A673 (cell line): ENCODE measurements around the gene ARX. TPM values are rescaled to one million over a fixed set of nuclear protein-coding genes. Genes with fewer than 3 reads are reported as not detected.
A peak's percentile ranks its signal among the peaks of the same experiment; 100 is the strongest.

Experiments
- BruUV-seq: library from RNA; stranded (reverse); fragments of 400-500 nt; replicated peaks from 2 replicates; lab custom pipeline; 2021; lab: Mats Ljungman, UMichigan
- CTCF ChIA-PET: fragments of 300-600 bp; sonication (Branson Sonifier 250); formaldehyde crosslinking; loops from one replicate; lab custom pipeline; 2022; ENCODE audit warnings: antibody characterized with exemption; lab: Charles Lee
- POLR2A ChIA-PET: fragments of 300-600 bp; sonication (Branson Sonifier 250); formaldehyde crosslinking; loops from one replicate; lab custom pipeline; 2022; ENCODE audit warnings: antibody characterized with exemption; ENCODE audit not compliant: low non-redundant PET; lab: Charles Lee
- DNase-seq: peaks from one replicate; pipeline ENCODE4 v3.0.0-alpha.2; 2015; ENCODE audit warnings: low spot score
- H3K27ac ChIP-seq: fragments of 200-600 bp; sonication (generic); 2 replicates; pipeline ENCODE4 v1.5.1; 2016; ENCODE audit warnings: mixed run types, low read depth, mild to moderate bottlenecking, mixed read lengths, antibody characterized with exemption, low read length; ENCODE audit not compliant: poor library complexity, severe bottlenecking
- H3K27me3 ChIP-seq: fragments of 200-600 bp; sonication (generic); replicated peaks from 2 replicates; pipeline ENCODE4 v1.6.1; 2017; ENCODE audit warnings: mixed run types, low read depth, mild to moderate bottlenecking, mixed read lengths, antibody characterized with exemption, low read length; ENCODE audit not compliant: insufficient read depth, poor library complexity
- H3K36me3 ChIP-seq: fragments of 200-600 bp; sonication (generic); 2 replicates; pipeline ENCODE4 v1.6.1; 2016; ENCODE audit warnings: mixed run types, mild to moderate bottlenecking, mixed read lengths, antibody characterized with exemption, low read length; ENCODE audit not compliant: insufficient read depth, poor library complexity, severe bottlenecking
- H3K4me1 ChIP-seq: fragments of 200-600 bp; sonication (generic); 2 replicates; pipeline ENCODE4 v1.6.1; 2017; ENCODE audit warnings: mixed run types, mild to moderate bottlenecking, mixed read lengths, antibody characterized with exemption, low read length; ENCODE audit not compliant: insufficient read depth, poor library complexity, severe bottlenecking
- H3K4me3 ChIP-seq: fragments of 200-600 bp; sonication (generic); 2 replicates; pipeline ENCODE4 v1.5.1; 2016; ENCODE audit warnings: low read depth, mixed run types, mild to moderate bottlenecking, mixed read lengths, low read length; ENCODE audit not compliant: poor library complexity, severe bottlenecking
- H3K9me3 ChIP-seq: fragments of 200-600 bp; sonication (generic); 2 replicates; pipeline ENCODE4 v1.6.1; 2016; ENCODE audit warnings: mixed run types, low read depth, mild to moderate bottlenecking, mixed read lengths, antibody characterized with exemption, low read length; ENCODE audit not compliant: poor library complexity, severe bottlenecking
- CTCF ChIP-seq: fragments of 300-800, 200-600 bp; sonication (generic); conservative IDR thresholded peaks from 2 replicates; pipeline ENCODE4 v1.5.1; 2017; ENCODE audit warnings: low read depth, mild to moderate bottlenecking, antibody characterized with exemption, low read length, moderate library complexity, mixed read lengths
- EZH2 ChIP-seq: fragments of 200-600 bp; sonication (generic); IDR thresholded peaks from 2 replicates; pipeline ENCODE4 v1.6.1; 2017; ENCODE audit warnings: borderline replicate concordance, low read depth, mild to moderate bottlenecking, mixed read lengths, antibody characterized with exemption, low read length; ENCODE audit not compliant: poor library complexity, severe bottlenecking
- intact Hi-C: fragments of 100-400 bp; cut with micrococcal nuclease; formaldehyde crosslinking; loops from one replicate; pipeline ENCODE4 v1.10.0; 2022; ENCODE audit not compliant: unreplicated experiment
- total RNA-seq: library from RNA; stranded (reverse); gene quantifications from 2 replicates; pipeline ENCODE4 v1.2.3, GENCODE V29; 2021

The ARX gene
- total RNA-seq, 1 experiment from 2014 or later = 32.0 TPM

- no peak overlapping the region for H3K4me3 ChIP-seq
- no TSS peak for BruUV-seq
- H3K27me3 ChIP-seq = no peaks in the 10 kb centered on the region
- peaks cover 17% of the 10 kb centered on the region for H3K4me1 ChIP-seq
- no peaks in the 10 kb centered on the region for H3K36me3 ChIP-seq
- no peak for DNase-seq
- H3K27ac ChIP-seq = no peak overlapping the region
- TF ChIP-seq CTCF = no peak
- TF ChIP-seq EZH2 = no peak
- POLR2A ChIA-PET = no interaction called here
- no peaks in the 10 kb centered on the region for H3K9me3 ChIP-seq
- CTCF ChIA-PET = no interaction called here
- intact Hi-C loops = no loop called here
Measured at GRCh38 chrX:25043192-25043591, 27.4 kb upstream of the ARX start.

GRCh38 chrX:25039036-25039435 lies 23.3 kb upstream of the ARX start:
- intact Hi-C loops = no loop called here
- no peak overlapping the region for H3K27ac ChIP-seq
- ChIA-PET POLR2A (no interaction called here), CTCF (no interaction called here)
- peaks cover 4% of the 10 kb centered on the region for H3K4me1 ChIP-seq
- H3K27me3 ChIP-seq = no peaks in the 10 kb centered on the region
- no peaks in the 10 kb centered on the region for H3K9me3 ChIP-seq
- no peak for TF ChIP-seq EZH2
- no peak for TF ChIP-seq CTCF
- H3K36me3 ChIP-seq = no peaks in the 10 kb centered on the region
- no peak overlapping the region for H3K4me3 ChIP-seq
- no TSS peak for BruUV-seq
- no peak for DNase-seq

- intact Hi-C loops = no loop called here
- CTCF ChIA-PET = interaction anchor here (0.6 to 1.5 kb wide), 2 partner anchors 32 to 109 kb away, joined by 3 to 5 read pairs; no protein-coding TSS in a partner anchor
Measured at GRCh38 chrX:25034889-25035288, 19.1 kb upstream of the ARX start.

More at GRCh38 chrX:25034889-25035288, 19.1 kb upstream of the ARX start:
- TF ChIP-seq EZH2 = no peak
- TF ChIP-seq CTCF = peak; percentile 31; the same call in 1 of the 2 replicates
- no peak for DNase-seq
- Histone ChIP-seq H3K4me1 (no peaks in the 10 kb centered on the region), H3K27me3 (no peaks in the 10 kb centered on the region), H3K36me3 (no peaks in the 10 kb centered on the region), H3K9me3 (no peaks in the 10 kb centered on the region), H3K27ac (no peak overlapping the region), H3K4me3 (no peak overlapping the region)
- POLR2A ChIA-PET = no interaction called here
- no TSS peak for BruUV-seq
